NCI-H748 (cell line): Measurements from ENCODE around the gene GNG14.
"Not testable (repeated sequence)": the region's sequence is repeated elsewhere in the genome, so short reads cannot be mapped to it uniquely, and the experiment has no call there.

Experiments
- DNase-seq: peaks from one replicate; lab custom pipeline; 2025; ENCODE audit not compliant: unreplicated experiment; lab: John Stamatoyannopoulos, UW

The GNG14 gene

GRCh38 chr19:12667731-12668302 lies 20.0 kb upstream of the GNG14 start:
- DNase-seq, result no peak

- DNase-seq, result no peak
These were observed 19.5 kb upstream of the GNG14 start for GRCh38 chr19:12668346-12668745.

GRCh38 chr19:12668932-12669269 lies 18.9 kb upstream of the GNG14 start:
- peak; percentile 41 for DNase-seq

GRCh38 chr19:12669270-12670158 lies 18.3 kb upstream of the GNG14 start:
- DNase-seq, result peak; percentile 75

GRCh38 chr19:12670159-12670928 lies 17.5 kb upstream of the GNG14 start:
- no peak for DNase-seq

GRCh38 chr19:12672744-12673143 lies 15.1 kb upstream of the GNG14 start:
- no peak for DNase-seq

- DNase-seq, result no peak
These were observed 12.4 kb upstream of the GNG14 start for GRCh38 chr19:12675399-12675798.

GRCh38 chr19:12675940-12676339 lies 11.9 kb upstream of the GNG14 start:
- no peak for DNase-seq

- DNase-seq, result peak; percentile 58
These were observed 11.4 kb upstream of the GNG14 start for GRCh38 chr19:12676384-12676792.

GRCh38 chr19:12676928-12677327 lies 10.9 kb upstream of the GNG14 start:
- DNase-seq, result no peak

- DNase-seq, result not testable (repeated sequence)
These were observed 9.8 kb upstream of the GNG14 start for GRCh38 chr19:12678039-12678438.

GRCh38 chr19:12680034-12680433 lies 7.8 kb upstream of the GNG14 start:
- no peak for DNase-seq

- DNase-seq, result peak; percentile 96
These were observed 6.5 kb upstream of the GNG14 start, which contains the start of gene DHPS for GRCh38 chr19:12681074-12681987. Gene DHPS, minus strand, starts transcription at chr19:12681880. Its CDS starts 114 bp downstream, at chr19:12681766.

- DNase-seq, result no peak
These were observed 2.0 kb upstream of the GNG14 start for GRCh38 chr19:12685831-12686230.

GRCh38 chr19:12689012-12689411 lies 1.2 kb downstream of the GNG14 start:
- DNase-seq, result no peak

- no peak for DNase-seq
These were observed 1.9 kb downstream of the GNG14 start for GRCh38 chr19:12689581-12690216.

- DNase-seq, result no peak
These were observed 5.2 kb downstream of the GNG14 start for GRCh38 chr19:12692960-12693359.

- DNase-seq, result no peak
These were observed 6.8 kb downstream of the GNG14 start for GRCh38 chr19:12694641-12695040.

- no peak for DNase-seq
These were observed 7.3 kb downstream of the GNG14 start for GRCh38 chr19:12695096-12695495.

- no peak for DNase-seq
These were observed 7.7 kb downstream of the GNG14 start for GRCh38 chr19:12695514-12695913.
